Fibroblast of lung (primary cell): ENCODE data around the gene PHF2. TPM values are rescaled to one million over a fixed set of nuclear protein-coding genes. Genes with fewer than 3 reads are reported as not detected.

Experiments used
- DNase-seq, 2 donors: peaks; one replicate each; pipeline versions ENCODE4 v3.0.0 to v3.0.0-alpha.2; 2010; ENCODE audit warnings: low read depth in 2 of 2
- H2AFZ ChIP-seq: 2 replicates; pipeline ENCODE4 v1.5.1; 2012; ENCODE audit warnings: low read length, control low read depth, inconsistent platforms
- H3K27ac ChIP-seq: 2 replicates; pipeline ENCODE4 v1.5.1; 2011; ENCODE audit warnings: low read length, control low read depth; ENCODE audit not compliant: insufficient read depth
- H3K27me3 ChIP-seq: 2 replicates; pipeline ENCODE4 v1.5.1; 2011; ENCODE audit warnings: mild to moderate bottlenecking, low read length; ENCODE audit not compliant: control insufficient read depth, insufficient read depth
- H3K36me3 ChIP-seq: 2 replicates; pipeline ENCODE4 v1.5.1; 2011; ENCODE audit warnings: low read length; ENCODE audit not compliant: control insufficient read depth, insufficient read depth
- H3K4me1 ChIP-seq: 2 replicates; pipeline ENCODE4 v1.5.1; 2011; ENCODE audit warnings: low read length; ENCODE audit not compliant: control insufficient read depth, insufficient read depth; ENCODE audit errors: extremely low read depth
- H3K4me2 ChIP-seq: 2 replicates; pipeline ENCODE4 v1.5.1; 2011; ENCODE audit warnings: low read length, control low read depth; ENCODE audit not compliant: insufficient read depth; ENCODE audit errors: extremely low read depth
- H3K4me3 ChIP-seq, 4 experiments: fragments of 200-600 bp in 1 of 4; sonication (generic) in 1 of 4; replicated peaks in 1 of 4; 2 replicates each; pipeline ENCODE4 v1.5.1; 2011 to 2016; ENCODE audit warnings: low read length in 4 of 4, low read depth in 3 of 4, mild to moderate bottlenecking in 3 of 4, control low read depth in 2 of 4, inconsistent platforms in 1 of 4, mixed read lengths in 1 of 4; ENCODE audit not compliant: insufficient read depth in 1 of 4; ENCODE audit errors: control extremely low read depth in 1 of 4
- H3K79me2 ChIP-seq: 2 replicates; pipeline ENCODE4 v1.5.1; 2012; ENCODE audit warnings: mild to moderate bottlenecking, low read length, inconsistent platforms; ENCODE audit not compliant: control insufficient read depth, insufficient read depth
- H3K9ac ChIP-seq: 2 replicates; pipeline ENCODE4 v1.5.1; 2011; ENCODE audit warnings: mild to moderate bottlenecking, low read length, control low read depth; ENCODE audit not compliant: insufficient read depth
- H3K9me3 ChIP-seq: 2 replicates; pipeline ENCODE4 v1.5.1; 2012; ENCODE audit warnings: low read depth, low read length; ENCODE audit not compliant: control insufficient read depth, insufficient read depth
- H4K20me1 ChIP-seq: 2 replicates; pipeline ENCODE4 v1.5.1; 2011; ENCODE audit warnings: low read length; ENCODE audit not compliant: control insufficient read depth, insufficient read depth; ENCODE audit errors: extremely low read depth
- EZH2 ChIP-seq: IDR thresholded peaks from 2 replicates; pipeline ENCODE4 v1.5.1; 2012; ENCODE audit warnings: low read length, control low read depth, mild to moderate bottlenecking; ENCODE audit errors: missing control alignments
- polyA plus RNA-seq, 2 donors: library from polyadenylated mRNA; depleted of rRNA in 1 of 2; stranded (reverse) in 1 of 2; unstranded in 1 of 2; fragments of >200 nt; gene quantifications; 2 replicates each; pipeline ENCODE4 v1.2.1, GENCODE V29; 2011 to 2012; ENCODE audit warnings: missing spikeins in 1 of 2
- total RNA-seq: library from RNA; depleted of rRNA; stranded (reverse); fragments of >200 nt; gene quantifications from 2 replicates; pipeline ENCODE4 v1.2.1, GENCODE V29; 2014
- TF ChIP-seq, protein P1 (sequence below), 2 donors: IDR thresholded peaks in 1 of 2; conservative IDR thresholded peaks in 1 of 2; 1 replicate in 1 of 2; 2 replicates in 1 of 2; pipeline ENCODE4 v1.5.1; 2011 to 2012; ENCODE audit warnings: low read length in 2 of 2, control low read depth in 1 of 2, inconsistent platforms in 1 of 2, low read depth in 1 of 2, mild to moderate bottlenecking in 1 of 2

Gene PHF2
- total and polyA plus RNA-seq, 2 donors (not counting 1 experiment from before 2014, with no cell fraction given) = 9.2 to 13.4 TPM

- H3K27ac ChIP-seq = no peak overlapping the region
- H3K79me2 ChIP-seq = no peaks in the 10 kb centered on the region
- no peaks in the 10 kb centered on the region for H4K20me1 ChIP-seq
- H3K36me3 ChIP-seq = peaks cover 4% of the 10 kb centered on the region
- no peaks in the 10 kb centered on the region for H3K27me3 ChIP-seq
- H3K9ac ChIP-seq = no peak overlapping the region
- TF ChIP-seq EZH2 = no peak
- TF ChIP-seq, protein P1, sequence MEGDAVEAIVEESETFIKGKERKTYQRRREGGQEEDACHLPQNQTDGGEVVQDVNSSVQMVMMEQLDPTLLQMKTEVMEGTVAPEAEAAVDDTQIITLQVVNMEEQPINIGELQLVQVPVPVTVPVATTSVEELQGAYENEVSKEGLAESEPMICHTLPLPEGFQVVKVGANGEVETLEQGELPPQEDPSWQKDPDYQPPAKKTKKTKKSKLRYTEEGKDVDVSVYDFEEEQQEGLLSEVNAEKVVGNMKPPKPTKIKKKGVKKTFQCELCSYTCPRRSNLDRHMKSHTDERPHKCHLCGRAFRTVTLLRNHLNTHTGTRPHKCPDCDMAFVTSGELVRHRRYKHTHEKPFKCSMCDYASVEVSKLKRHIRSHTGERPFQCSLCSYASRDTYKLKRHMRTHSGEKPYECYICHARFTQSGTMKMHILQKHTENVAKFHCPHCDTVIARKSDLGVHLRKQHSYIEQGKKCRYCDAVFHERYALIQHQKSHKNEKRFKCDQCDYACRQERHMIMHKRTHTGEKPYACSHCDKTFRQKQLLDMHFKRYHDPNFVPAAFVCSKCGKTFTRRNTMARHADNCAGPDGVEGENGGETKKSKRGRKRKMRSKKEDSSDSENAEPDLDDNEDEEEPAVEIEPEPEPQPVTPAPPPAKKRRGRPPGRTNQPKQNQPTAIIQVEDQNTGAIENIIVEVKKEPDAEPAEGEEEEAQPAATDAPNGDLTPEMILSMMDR (conservative IDR thresholded peaks at IDR 0.05 in 1 of 2, IDR thresholded peaks at IDR 0.05 in 1 of 2; ENCODE audit: low read depth in 1 of 2, low read length in 2 of 2) = no peak
- no peak overlapping the region for H3K4me3 ChIP-seq
- H3K4me1 ChIP-seq = no peaks in the 10 kb centered on the region
- H3K4me2 ChIP-seq = no peak overlapping the region
- no peaks in the 10 kb centered on the region for H3K9me3 ChIP-seq
- H2AFZ ChIP-seq = no peak overlapping the region
- no peak for DNase-seq
These were observed 23.5 kb upstream of the PHF2 start for GRCh38 chr9:93552923-93553322.

- Histone ChIP-seq H4K20me1 (no peaks in the 10 kb centered on the region), H3K4me3 (no peak overlapping the region), H3K4me1 (no peaks in the 10 kb centered on the region), H3K9me3 (no peaks in the 10 kb centered on the region), H3K4me2 (no peak overlapping the region), H3K79me2 (no peaks in the 10 kb centered on the region), H3K9ac (no peak overlapping the region), H3K27me3 (no peaks in the 10 kb centered on the region), H3K36me3 (peaks cover 14% of the 10 kb centered on the region), H2AFZ (no peak overlapping the region), H3K27ac (no peak overlapping the region)
- no peak for DNase-seq
- TF ChIP-seq, protein P1 (conservative IDR thresholded peaks at IDR 0.05 in 1 of 2, IDR thresholded peaks at IDR 0.05 in 1 of 2; ENCODE audit: low read depth in 1 of 2, low read length in 2 of 2) = no peak
- TF ChIP-seq EZH2 = no peak
These were observed 21.0 kb upstream of the PHF2 start for GRCh38 chr9:93555370-93555769.

GRCh38 chr9:93557366-93558137 is 18.8 kb upstream of the PHF2 start:
- no peak overlapping the region for H2AFZ ChIP-seq
- H3K27me3 ChIP-seq = no peaks in the 10 kb centered on the region
- no peaks in the 10 kb centered on the region for H3K79me2 ChIP-seq
- H4K20me1 ChIP-seq = no peaks in the 10 kb centered on the region
- no peak overlapping the region for H3K9ac ChIP-seq
- no peak overlapping the region for H3K27ac ChIP-seq
- H3K4me1 ChIP-seq = no peaks in the 10 kb centered on the region
- H3K4me3 ChIP-seq = no peak overlapping the region
- DNase-seq = no peak
- H3K36me3 ChIP-seq = peaks cover 18% of the 10 kb centered on the region
- H3K4me2 ChIP-seq = no peak overlapping the region
- TF ChIP-seq, protein P1 (conservative IDR thresholded peaks at IDR 0.05 in 1 of 2, IDR thresholded peaks at IDR 0.05 in 1 of 2; ENCODE audit: low read depth in 1 of 2, low read length in 2 of 2) = no peak
- TF ChIP-seq EZH2 = no peak
- no peaks in the 10 kb centered on the region for H3K9me3 ChIP-seq
